ENCODE data around the gene CALN1.

The CALN1 gene

GRCh38 chr7:72278550-72278949, 133.6 kb downstream of the CALN1 start:
- H3K4me3 ChIP-seq (ENCODE audit: low read length): no peak overlapping the region
- TF ChIP-seq, protein P1, sequence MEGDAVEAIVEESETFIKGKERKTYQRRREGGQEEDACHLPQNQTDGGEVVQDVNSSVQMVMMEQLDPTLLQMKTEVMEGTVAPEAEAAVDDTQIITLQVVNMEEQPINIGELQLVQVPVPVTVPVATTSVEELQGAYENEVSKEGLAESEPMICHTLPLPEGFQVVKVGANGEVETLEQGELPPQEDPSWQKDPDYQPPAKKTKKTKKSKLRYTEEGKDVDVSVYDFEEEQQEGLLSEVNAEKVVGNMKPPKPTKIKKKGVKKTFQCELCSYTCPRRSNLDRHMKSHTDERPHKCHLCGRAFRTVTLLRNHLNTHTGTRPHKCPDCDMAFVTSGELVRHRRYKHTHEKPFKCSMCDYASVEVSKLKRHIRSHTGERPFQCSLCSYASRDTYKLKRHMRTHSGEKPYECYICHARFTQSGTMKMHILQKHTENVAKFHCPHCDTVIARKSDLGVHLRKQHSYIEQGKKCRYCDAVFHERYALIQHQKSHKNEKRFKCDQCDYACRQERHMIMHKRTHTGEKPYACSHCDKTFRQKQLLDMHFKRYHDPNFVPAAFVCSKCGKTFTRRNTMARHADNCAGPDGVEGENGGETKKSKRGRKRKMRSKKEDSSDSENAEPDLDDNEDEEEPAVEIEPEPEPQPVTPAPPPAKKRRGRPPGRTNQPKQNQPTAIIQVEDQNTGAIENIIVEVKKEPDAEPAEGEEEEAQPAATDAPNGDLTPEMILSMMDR (IDR thresholded peaks at IDR 0.05; ENCODE audit: low read depth, low read length): no peak
- TF ChIP-seq EZH2phosphoT487 (IDR thresholded peaks at IDR 0.05; ENCODE audit: low read depth): no peak
- no peaks in the 10 kb centered on the region for H3K9me3 ChIP-seq (ENCODE audit: insufficient read depth, low read length)
- H3K27ac ChIP-seq (ENCODE audit: low read length): no peak overlapping the region
- H2AFZ ChIP-seq (ENCODE audit: low read depth, low read length): no peak overlapping the region
- H3K9ac ChIP-seq (ENCODE audit: low read length): no peak overlapping the region
- H3K4me1 ChIP-seq (ENCODE audit: low read length): no peaks in the 10 kb centered on the region
- no peak overlapping the region for H3K4me2 ChIP-seq (ENCODE audit: low read length)
- H3K36me3 ChIP-seq (replicated peaks; ENCODE audit: low read depth, low read length): no peaks in the 10 kb centered on the region
- H3K79me2 ChIP-seq (ENCODE audit: low read length): no peaks in the 10 kb centered on the region
- H3K27me3 ChIP-seq (ENCODE audit: low read depth, low read length): no peaks in the 10 kb centered on the region
- H4K20me1 ChIP-seq (ENCODE audit: insufficient read depth, low read length): no peaks in the 10 kb centered on the region

- no peak overlapping the region for H3K27ac ChIP-seq (ENCODE audit: low read length)
- H3K36me3 ChIP-seq (replicated peaks; ENCODE audit: low read depth, low read length): no peaks in the 10 kb centered on the region
- no peaks in the 10 kb centered on the region for H3K4me1 ChIP-seq (ENCODE audit: low read length)
- no peaks in the 10 kb centered on the region for H3K9me3 ChIP-seq (ENCODE audit: insufficient read depth, low read length)
- no peak overlapping the region for H2AFZ ChIP-seq (ENCODE audit: low read depth, low read length)
- no peak overlapping the region for H3K4me2 ChIP-seq (ENCODE audit: low read length)
- H3K9ac ChIP-seq (ENCODE audit: low read length): no peak overlapping the region
- H3K27me3 ChIP-seq (ENCODE audit: low read depth, low read length): no peaks in the 10 kb centered on the region
- no peaks in the 10 kb centered on the region for H4K20me1 ChIP-seq (ENCODE audit: insufficient read depth, low read length)
- TF ChIP-seq, protein P1 (IDR thresholded peaks at IDR 0.05; ENCODE audit: low read depth, low read length): no peak
- no peak for TF ChIP-seq EZH2phosphoT487 (IDR thresholded peaks at IDR 0.05; ENCODE audit: low read depth)
- H3K4me3 ChIP-seq (ENCODE audit: low read length): no peak overlapping the region
- no peaks in the 10 kb centered on the region for H3K79me2 ChIP-seq (ENCODE audit: low read length)
Measured at GRCh38 chr7:72275382-72276070, 136.6 kb downstream of the CALN1 start.

DNA sequence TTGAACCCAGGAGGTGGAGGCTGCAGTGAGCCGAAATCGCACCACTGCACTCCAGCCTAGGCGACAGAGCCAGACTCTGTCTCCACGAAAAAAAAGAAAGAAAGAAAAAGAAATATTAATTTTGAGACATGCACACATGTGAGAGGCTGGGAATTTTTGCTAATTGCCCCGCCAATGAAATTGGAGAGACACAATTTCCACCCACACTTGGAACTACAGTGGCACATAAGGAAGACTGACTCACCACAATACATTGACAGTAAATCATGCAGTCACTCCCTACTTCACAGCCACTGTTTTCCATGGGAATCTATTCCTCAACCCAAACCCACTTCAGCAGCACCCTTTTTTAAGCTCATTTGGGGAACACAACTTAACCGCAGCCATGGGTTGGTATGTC, 139.7 kb downstream of the CALN1 start:
- Histone ChIP-seq H3K27me3 (ENCODE audit: low read depth, low read length) (no peaks in the 10 kb centered on the region), H3K27ac (ENCODE audit: low read length) (no peak overlapping the region), H3K36me3 (replicated peaks; ENCODE audit: low read depth, low read length) (no peaks in the 10 kb centered on the region), H2AFZ (ENCODE audit: low read depth, low read length) (no peak overlapping the region), H3K79me2 (ENCODE audit: low read length) (no peaks in the 10 kb centered on the region), H3K9ac (ENCODE audit: low read length) (no peak overlapping the region), H3K4me1 (ENCODE audit: low read length) (no peaks in the 10 kb centered on the region), H3K4me2 (ENCODE audit: low read length) (no peak overlapping the region), H3K9me3 (ENCODE audit: insufficient read depth, low read length) (no peaks in the 10 kb centered on the region), H4K20me1 (ENCODE audit: insufficient read depth, low read length) (no peaks in the 10 kb centered on the region), H3K4me3 (ENCODE audit: low read length) (no peak overlapping the region)
- no peak for TF ChIP-seq EZH2phosphoT487 (IDR thresholded peaks at IDR 0.05; ENCODE audit: low read depth)
- TF ChIP-seq, protein P1 (IDR thresholded peaks at IDR 0.05; ENCODE audit: low read depth, low read length): no peak

GRCh38 chr7:72268796-72269195, 143.3 kb downstream of the CALN1 start:
- no peak overlapping the region for H2AFZ ChIP-seq (ENCODE audit: low read depth, low read length)
- no peaks in the 10 kb centered on the region for H3K36me3 ChIP-seq (replicated peaks; ENCODE audit: low read depth, low read length)
- H3K4me2 ChIP-seq (ENCODE audit: low read length): no peak overlapping the region
- no peak overlapping the region for H3K9ac ChIP-seq (ENCODE audit: low read length)
- no peaks in the 10 kb centered on the region for H3K79me2 ChIP-seq (ENCODE audit: low read length)
- no peaks in the 10 kb centered on the region for H4K20me1 ChIP-seq (ENCODE audit: insufficient read depth, low read length)
- no peak for TF ChIP-seq EZH2phosphoT487 (IDR thresholded peaks at IDR 0.05; ENCODE audit: low read depth)
- TF ChIP-seq, protein P1 (IDR thresholded peaks at IDR 0.05; ENCODE audit: low read depth, low read length): no peak
- H3K4me1 ChIP-seq (ENCODE audit: low read length): no peaks in the 10 kb centered on the region
- H3K9me3 ChIP-seq (ENCODE audit: insufficient read depth, low read length): no peaks in the 10 kb centered on the region
- no peaks in the 10 kb centered on the region for H3K27me3 ChIP-seq (ENCODE audit: low read depth, low read length)
- H3K27ac ChIP-seq (ENCODE audit: low read length): no peak overlapping the region
- no peak overlapping the region for H3K4me3 ChIP-seq (ENCODE audit: low read length)
